Ectodermal cell (in vitro differentiated cells): ENCODE results near the gene CEACAM16.

ENCODE experiments used
- H3K27ac ChIP-seq: 2 replicates; pipeline ENCODE4 v1.7.0; 2013; ENCODE audit warnings: mild to moderate bottlenecking, low read depth, low read length; ENCODE audit not compliant: insufficient read depth, poor library complexity, severe bottlenecking
- H3K27me3 ChIP-seq: 2 replicates; pipeline ENCODE4 v1.7.0; 2013; ENCODE audit warnings: mild to moderate bottlenecking, low read length; ENCODE audit not compliant: insufficient read depth, control insufficient read depth, poor library complexity, severe bottlenecking
- H3K36me3 ChIP-seq: one replicate; pipeline ENCODE4 v1.7.0; 2013; ENCODE audit warnings: low read length; ENCODE audit not compliant: control insufficient read depth, insufficient read depth
- H3K4me1 ChIP-seq: one replicate; pipeline ENCODE4 v1.7.0; 2013; ENCODE audit warnings: low read length; ENCODE audit not compliant: control insufficient read depth, insufficient read depth
- H3K4me3 ChIP-seq: 2 replicates; pipeline ENCODE4 v1.7.0; 2013; ENCODE audit warnings: low read depth, low read length, control low read depth; ENCODE audit not compliant: insufficient read depth
- H3K9me3 ChIP-seq: 2 replicates; pipeline ENCODE4 v1.7.0; 2013; ENCODE audit warnings: mild to moderate bottlenecking, low read length, moderate library complexity; ENCODE audit not compliant: control insufficient read depth
- WGBS, 2 experiments: methylation state at CpG; one replicate each; pipeline ENCODE4 v1.1.7; 2013; ENCODE audit warnings: missing lambda C conversion rate in 2 of 2; 5-methylcytosine and 5-hydroxymethylcytosine counted together

CEACAM16 gene

GRCh38 chr19:44759083-44759804, 60.3 kb downstream of the CEACAM16 start:
- Histone ChIP-seq H3K4me3 (no peak overlapping the region), H3K4me1 (peaks cover 9% of the 10 kb centered on the region), H3K27me3 (peaks cover 52% of the 10 kb centered on the region), H3K36me3 (no peaks in the 10 kb centered on the region), H3K9me3 (no peaks in the 10 kb centered on the region), H3K27ac (no peak overlapping the region)
- WGBS, 2 experiments = 67 to 68% methylated on average over 9 to 10 of the region's 10 CpGs
